ENCODE data around the gene PCDHGB1. TPM values are rescaled to one million over a fixed set of nuclear protein-coding genes. Genes with fewer than 3 reads are reported as not detected.
"Not testable (repeated sequence)": the region's sequence is repeated elsewhere in the genome, so short reads cannot be mapped to it uniquely, and the experiment has no call there.

PCDHGB1 gene
- total RNA-seq, 1 experiment from 2014 or later: 0.15 TPM

DNA sequence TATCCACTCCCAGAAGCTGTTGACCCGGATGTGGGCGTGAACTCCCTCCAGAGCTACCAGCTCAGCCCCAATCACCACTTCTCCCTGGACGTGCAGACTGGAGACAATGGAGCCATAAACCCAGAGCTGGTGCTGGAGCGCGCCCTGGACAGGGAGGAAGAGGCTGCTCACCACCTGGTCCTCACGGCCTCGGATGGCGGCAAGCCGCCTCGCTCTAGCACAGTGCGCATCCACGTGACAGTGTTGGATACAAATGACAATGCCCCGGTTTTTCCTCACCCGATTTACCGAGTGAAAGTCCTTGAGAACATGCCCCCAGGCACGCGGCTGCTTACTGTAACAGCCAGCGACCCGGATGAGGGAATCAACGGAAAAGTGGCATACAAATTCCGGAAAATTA lies 43.4 kb downstream of the PCDHGB1 start (continued):
- TF ChIP-seq ZNF274 (IDR thresholded peaks at IDR 0.05; ENCODE audit: low read depth, low read length) (no peak), POLR2A (IDR thresholded peaks at IDR 0.05; ENCODE audit: borderline replicate concordance, extremely low read depth, insufficient read depth, insufficient read length) (no peak), JUND (IDR thresholded peaks at IDR 0.05) (no peak)

DNA sequence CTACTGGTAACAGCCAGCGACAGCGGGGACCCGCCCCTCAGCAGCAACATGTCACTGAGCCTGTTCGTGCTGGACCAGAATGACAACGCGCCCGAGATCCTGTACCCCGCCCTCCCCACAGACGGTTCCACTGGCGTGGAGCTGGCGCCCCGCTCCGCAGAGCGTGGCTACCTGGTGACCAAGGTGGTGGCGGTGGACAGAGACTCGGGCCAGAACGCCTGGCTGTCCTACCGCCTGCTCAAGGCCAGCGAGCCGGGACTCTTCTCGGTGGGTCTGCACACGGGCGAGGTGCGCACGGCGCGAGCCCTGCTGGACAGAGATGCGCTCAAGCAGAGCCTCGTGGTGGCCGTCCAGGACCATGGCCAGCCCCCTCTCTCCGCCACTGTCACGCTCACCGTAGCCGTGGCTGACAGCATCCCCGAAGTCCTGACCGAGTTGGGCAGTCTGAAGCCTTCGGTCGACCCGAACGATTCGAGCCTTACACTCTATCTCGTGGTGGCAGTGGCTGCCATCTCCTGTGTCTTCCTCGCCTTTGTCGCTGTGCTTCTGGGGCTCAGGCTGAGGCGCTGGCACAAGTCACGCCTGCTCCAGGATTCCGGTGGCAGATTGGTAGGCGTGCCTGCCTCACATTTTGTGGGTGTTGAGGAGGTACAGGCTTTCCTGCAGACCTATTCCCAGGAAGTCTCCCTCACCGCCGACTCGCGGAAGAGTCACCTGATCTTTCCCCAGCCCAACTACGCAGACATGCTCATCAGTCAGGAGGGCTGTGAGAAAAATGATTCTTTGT lies 44.7 kb downstream of the PCDHGB1 start:
- H3K36me3 ChIP-seq (ENCODE audit: control insufficient read depth in 1 of 2, insufficient read depth in 2 of 2, low read length in 2 of 2); intact Hi-C loops (cut with micrococcal nuclease); RAD21 ChIA-PET (ENCODE audit: low non-redundant PET in 1 of 2, low total read pairs in 2 of 2, uncharacterized antibody in 2 of 2, unreplicated experiment in 2 of 2); H3K9ac ChIP-seq (ENCODE audit: low read length); DNase-seq (ENCODE audit: low read depth, low spot score); H3K79me2 ChIP-seq (ENCODE audit: insufficient read depth, low read length); H4K20me1 ChIP-seq (ENCODE audit: insufficient read depth); ATAC-seq; H3K9me2 ChIP-seq (ENCODE audit: insufficient read depth); H3K4me3 ChIP-seq (replicated peaks in 1 of 2; ENCODE audit: low read depth in 1 of 2, low read length in 2 of 2); H3K27me3 ChIP-seq (ENCODE audit: insufficient read depth, low read length); BruUV-seq (replicated peaks); H3K4me2 ChIP-seq (ENCODE audit: low read length); H3K9me3 ChIP-seq (ENCODE audit: control insufficient read depth in 1 of 2, insufficient read depth in 1 of 2, low read depth in 1 of 2, low read length in 2 of 2); POLR2A ChIA-PET; H3K4me1 ChIP-seq (ENCODE audit: control insufficient read depth in 1 of 2, insufficient read depth in 2 of 2, low read length in 2 of 2); H3K27ac ChIP-seq (ENCODE audit: low read depth, low read length); H2AFZ ChIP-seq (ENCODE audit: low read depth, low read length, poor library complexity, severe bottlenecking): not testable (repeated sequence)
- CTCF ChIA-PET: interaction anchor here (1.4 to 2.2 kb wide), 2 partner anchors 169 to 172 kb away, joined by 3 to 5 read pairs; partner anchors contain the start of gene PCDHB14

GRCh38 chr5:141397756-141398551 lies 48.1 kb downstream of the PCDHGB1 start, which contains the start of gene PCDHGB5:
PCDHGB5 (plus strand) TSS chr5:141397947; CDS start chr5:141398128, 181 bp downstream.
- H3K4me2 ChIP-seq (ENCODE audit: low read length); BruUV-seq (replicated peaks); H3K4me3 ChIP-seq (replicated peaks in 1 of 2; ENCODE audit: low read depth in 1 of 2, low read length in 2 of 2); H4K20me1 ChIP-seq (ENCODE audit: insufficient read depth); DNase-seq (ENCODE audit: low read depth, low spot score); H3K27me3 ChIP-seq (ENCODE audit: insufficient read depth, low read length); RAD21 ChIA-PET (ENCODE audit: low non-redundant PET in 1 of 2, low total read pairs in 2 of 2, uncharacterized antibody in 2 of 2, unreplicated experiment in 2 of 2); intact Hi-C loops (cut with micrococcal nuclease); POLR2A ChIA-PET; H3K9ac ChIP-seq (ENCODE audit: low read length); H3K27ac ChIP-seq (ENCODE audit: low read depth, low read length); ATAC-seq; H3K9me2 ChIP-seq (ENCODE audit: insufficient read depth); H3K79me2 ChIP-seq (ENCODE audit: insufficient read depth, low read length); H2AFZ ChIP-seq (ENCODE audit: low read depth, low read length, poor library complexity, severe bottlenecking); H3K4me1 ChIP-seq (ENCODE audit: control insufficient read depth in 1 of 2, insufficient read depth in 2 of 2, low read length in 2 of 2); H3K9me3 ChIP-seq (ENCODE audit: control insufficient read depth in 1 of 2, insufficient read depth in 1 of 2, low read depth in 1 of 2, low read length in 2 of 2); H3K36me3 ChIP-seq (ENCODE audit: control insufficient read depth in 1 of 2, insufficient read depth in 2 of 2, low read length in 2 of 2): not testable (repeated sequence)
- CTCF ChIA-PET: interaction anchor here (1.3 kb wide), 1 partner anchor 15 kb away, joined by 4 read pairs; the partner anchor contains the start of gene PCDHGA10
